HG02885 (cell line): ENCODE data around the gene PCSK9.

Experiments
- ATAC-seq: cut with Tn5 transposase; IDR thresholded peaks from one replicate; pipeline ENCODE4 v1.9.1; 2021; ENCODE audit warnings: mild to moderate bottlenecking; ENCODE audit not compliant: unreplicated experiment, poor library complexity

Gene PCSK9

DNA sequence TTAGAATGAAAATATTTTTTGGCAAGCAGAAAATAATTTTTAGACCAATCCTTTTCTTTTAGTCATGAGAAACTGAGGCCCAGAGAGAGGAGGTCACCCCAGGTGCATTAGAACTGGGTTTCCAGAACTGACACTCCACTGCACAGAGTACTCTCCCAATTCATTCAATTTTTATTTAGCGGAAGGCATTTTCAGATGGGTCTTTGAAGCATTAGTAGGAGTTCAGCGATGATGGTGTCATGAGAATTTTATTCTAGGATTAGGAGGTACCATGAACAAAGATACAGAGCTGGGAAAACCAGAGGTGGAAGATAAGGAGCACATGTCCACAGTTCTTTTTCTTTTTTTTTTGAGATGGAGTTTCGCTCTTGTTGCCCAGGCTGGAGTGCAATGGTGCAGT lies 2.3 kb downstream of the PCSK9 start:
- no peak for ATAC-seq

DNA sequence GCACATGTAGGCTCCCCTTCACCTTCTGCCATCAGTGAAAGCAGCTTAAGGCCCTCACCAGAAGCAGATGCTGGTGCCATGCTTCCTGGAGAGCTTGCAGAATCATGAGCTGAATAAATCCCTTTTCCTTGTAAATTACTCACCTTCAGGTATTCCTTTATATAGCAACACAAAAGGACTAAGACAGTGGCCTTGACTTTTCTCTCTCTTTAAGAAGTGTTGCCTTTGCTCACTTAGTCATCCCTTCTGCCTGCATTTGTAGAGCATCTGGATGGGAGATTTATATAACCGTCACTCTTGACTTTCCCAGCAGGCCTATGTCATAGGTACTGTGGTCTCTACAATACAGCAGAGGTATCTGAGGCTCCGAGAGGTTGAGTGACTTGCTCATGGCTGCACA lies 3.7 kb downstream of the PCSK9 start:
- ATAC-seq: no peak

DNA sequence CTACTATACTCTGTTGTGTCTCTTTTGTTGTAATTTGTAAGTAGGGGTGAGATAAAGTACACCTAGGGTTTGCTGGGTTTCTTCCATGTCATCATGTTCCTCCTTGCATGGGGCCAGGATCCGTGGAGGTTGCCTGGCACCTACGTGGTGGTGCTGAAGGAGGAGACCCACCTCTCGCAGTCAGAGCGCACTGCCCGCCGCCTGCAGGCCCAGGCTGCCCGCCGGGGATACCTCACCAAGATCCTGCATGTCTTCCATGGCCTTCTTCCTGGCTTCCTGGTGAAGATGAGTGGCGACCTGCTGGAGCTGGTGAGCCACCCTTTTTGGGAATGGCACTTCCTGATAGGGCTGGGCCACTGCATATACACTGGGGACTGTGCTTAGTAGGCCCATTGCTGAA lies 4.4 kb downstream of the PCSK9 start:
- no peak for ATAC-seq

DNA sequence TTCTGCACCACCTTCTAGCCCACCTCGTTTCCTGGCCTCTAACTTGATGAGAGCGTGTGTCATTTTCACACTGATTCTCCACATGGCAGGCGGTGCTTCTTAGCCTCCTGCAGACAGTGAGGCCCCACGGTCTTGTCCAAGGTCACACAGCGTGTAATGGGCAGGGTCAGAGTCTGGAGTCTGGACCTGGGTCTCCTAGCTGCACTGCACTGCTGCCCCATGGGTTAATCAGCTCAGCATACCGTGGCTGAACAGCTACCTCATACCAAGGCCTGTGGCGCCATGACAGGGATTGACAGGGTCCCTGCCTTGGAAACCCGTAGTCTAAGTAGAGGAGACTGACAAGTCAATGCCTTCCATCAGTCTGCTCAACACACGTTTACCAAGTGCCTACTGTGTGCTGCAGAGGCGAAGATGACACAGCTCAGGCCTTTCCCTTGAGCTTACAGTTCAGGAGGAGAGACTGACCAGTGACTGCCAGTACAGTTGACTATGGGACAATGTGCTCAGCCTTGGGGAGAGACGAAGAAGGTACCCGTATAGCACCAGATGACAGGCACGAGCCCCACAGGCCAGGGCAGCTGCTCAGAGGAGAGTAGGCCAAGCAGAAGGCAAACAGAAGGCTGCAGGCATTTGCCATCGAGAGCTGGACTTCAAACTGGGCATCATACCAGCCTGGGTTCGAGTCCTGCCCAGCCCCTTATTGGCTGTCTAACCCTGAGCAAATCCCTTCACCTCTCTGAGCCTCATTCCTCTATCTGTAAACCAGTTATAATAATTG lies 5.5 kb downstream of the PCSK9 start:
- ATAC-seq: no peak

DNA sequence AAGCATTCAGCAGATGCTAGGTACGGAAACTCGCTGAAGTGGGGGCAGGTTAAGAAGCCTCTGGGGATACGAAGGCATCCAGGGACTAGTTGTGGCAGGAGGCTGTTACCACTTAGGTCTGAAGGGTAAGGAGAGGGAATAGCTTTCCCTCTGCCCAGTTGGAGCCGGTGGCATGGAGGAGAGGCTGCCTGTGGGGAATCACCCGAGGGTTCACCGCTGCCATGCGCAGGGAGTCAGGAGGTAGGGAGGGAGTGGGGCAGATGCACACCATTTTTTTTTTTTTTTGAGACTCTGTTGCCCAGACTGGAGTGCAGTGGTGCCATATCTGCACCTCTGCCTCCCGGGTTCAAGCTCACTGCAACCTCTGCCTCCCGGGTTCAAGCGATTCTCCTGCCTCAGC lies 6.1 kb downstream of the PCSK9 start:
- ATAC-seq: no peak

DNA sequence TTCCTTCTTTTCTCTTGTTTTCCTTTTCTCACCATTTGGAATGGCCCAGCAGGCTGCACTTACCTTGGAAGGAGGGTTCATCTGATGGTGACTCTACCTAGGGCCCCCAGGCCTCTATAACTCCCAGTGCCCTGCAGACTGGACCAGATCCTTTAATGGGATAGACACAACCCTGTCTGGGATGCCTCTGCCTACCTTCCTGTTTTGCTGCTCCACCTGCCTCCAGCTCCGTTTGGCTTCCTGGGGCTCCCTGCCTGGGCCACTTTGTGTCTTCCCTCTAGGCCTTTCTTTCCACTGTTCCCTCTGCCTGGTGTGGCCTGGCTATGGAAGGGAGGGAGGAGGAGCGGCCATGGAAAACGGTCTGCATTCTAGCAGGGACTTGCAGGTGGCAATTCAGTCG lies 7.5 kb downstream of the PCSK9 start:
- ATAC-seq: no peak

DNA sequence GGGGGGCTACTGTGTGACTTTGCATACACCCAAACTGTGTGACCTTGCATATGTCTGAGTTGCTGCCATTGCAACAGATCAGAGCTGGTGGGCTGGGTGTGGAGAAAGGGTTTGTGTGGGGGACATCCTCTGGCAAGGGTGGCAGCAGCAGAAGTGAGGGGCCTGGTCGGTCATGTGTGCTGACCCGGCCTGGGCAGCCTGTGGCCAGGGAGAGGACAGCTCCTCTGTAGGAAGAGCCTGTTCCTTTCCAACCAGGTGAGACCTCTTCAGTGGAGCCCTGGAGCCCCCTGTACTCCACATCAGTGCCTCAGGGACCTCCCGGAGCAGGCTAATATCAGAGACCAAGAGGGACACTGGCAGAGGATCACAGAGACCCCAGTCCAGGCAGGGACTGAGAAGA lies 8.3 kb downstream of the PCSK9 start:
- ATAC-seq: no peak

GRCh38 chr1:55048453-55049270 lies 9.3 kb downstream of the PCSK9 start:
- no peak for ATAC-seq

DNA sequence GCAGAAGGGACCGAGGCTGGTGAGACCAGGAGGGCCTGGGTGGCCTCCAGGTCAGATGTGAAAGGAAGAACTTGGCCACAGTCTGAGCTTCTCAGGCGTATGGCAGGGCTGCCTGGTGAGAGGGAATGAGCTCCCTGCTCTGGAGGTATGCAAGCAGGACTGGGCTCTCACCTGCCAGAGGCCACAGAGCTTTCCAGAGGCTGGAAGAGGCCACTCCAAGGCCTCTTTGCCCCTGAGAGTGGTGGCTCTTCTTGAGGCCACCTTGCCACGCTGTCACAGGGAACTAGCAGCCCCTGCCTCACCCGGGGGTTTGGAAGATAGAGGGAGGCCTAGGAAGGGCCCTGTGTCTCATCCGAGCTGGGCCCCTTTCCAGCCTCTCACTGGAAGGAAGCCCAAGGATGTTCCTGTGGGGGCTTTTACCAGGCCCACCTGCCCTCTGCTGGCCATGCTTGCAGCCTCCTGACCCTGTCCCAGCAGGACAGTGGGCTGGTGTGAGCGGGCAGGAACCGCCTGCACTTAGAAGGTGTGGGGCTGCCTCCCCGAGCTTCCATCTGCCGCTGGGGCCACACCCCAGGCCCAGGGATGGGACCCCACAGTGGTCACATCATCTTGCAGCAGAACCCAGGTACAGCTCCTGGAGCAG lies 10.0 kb downstream of the PCSK9 start:
- ATAC-seq: no peak

- no peak for ATAC-seq
Observed at GRCh38 chr1:55049914-55050278, 10.5 kb downstream of the PCSK9 start.

DNA sequence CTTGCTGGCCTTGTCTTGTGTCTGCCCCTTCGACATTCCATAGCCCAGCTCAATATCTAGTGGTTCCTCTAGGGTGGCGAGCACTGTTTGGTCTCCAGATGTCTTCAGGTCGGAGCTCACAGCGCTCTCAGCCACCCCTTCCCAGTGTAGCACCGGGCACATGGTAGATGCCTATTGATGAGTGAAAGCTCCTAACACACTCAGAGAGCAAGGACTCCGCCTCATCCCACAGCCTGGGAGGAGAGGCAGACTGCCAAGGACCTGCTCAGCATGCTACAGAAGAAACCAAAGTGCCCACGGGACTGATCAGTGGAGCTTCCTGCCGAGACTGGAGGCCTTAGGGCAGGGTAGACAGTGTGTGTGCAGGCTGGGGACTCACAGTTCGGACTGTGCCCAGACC lies 10.9 kb downstream of the PCSK9 start:
- ATAC-seq: no peak

DNA sequence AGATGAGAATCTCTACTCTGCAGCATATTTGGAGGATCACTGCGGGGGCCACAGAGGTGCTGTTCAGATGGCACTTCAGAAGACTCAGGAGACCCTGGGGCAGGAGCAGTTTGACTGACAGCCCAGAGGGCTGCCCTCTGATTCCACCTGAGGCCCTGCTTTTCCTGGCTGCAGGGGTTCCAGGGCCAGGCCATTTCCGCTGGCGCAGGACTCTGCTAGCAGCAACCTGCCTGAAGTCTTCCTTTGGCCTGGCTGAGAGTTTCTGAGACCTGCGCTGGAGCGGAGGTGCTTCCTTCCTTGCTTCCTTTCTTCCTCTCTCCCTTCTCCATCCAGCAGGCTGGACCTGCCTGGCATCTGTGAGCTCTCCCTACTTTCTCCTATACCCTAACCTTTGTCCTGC lies 11.8 kb downstream of the PCSK9 start:
- no peak for ATAC-seq

DNA sequence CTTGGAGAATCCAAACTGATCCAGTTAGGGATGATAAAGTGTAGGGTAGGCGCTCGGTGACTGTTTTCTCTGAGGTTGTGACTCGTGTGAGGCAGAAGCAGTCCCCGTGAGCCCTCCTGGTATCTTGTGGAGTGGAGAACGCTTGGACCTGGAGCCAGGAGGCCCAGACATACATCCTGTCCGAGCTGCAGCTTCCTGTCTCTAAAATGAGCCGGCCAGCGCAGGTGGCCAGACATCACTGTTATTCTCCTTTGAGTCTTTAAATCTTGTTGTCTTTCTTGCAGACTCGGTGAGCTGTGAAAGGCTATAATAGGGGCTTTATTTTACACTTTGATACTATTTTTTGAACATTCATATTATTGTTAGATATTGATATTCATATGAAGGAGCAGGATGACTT lies 12.3 kb downstream of the PCSK9 start:
- no peak for ATAC-seq

DNA sequence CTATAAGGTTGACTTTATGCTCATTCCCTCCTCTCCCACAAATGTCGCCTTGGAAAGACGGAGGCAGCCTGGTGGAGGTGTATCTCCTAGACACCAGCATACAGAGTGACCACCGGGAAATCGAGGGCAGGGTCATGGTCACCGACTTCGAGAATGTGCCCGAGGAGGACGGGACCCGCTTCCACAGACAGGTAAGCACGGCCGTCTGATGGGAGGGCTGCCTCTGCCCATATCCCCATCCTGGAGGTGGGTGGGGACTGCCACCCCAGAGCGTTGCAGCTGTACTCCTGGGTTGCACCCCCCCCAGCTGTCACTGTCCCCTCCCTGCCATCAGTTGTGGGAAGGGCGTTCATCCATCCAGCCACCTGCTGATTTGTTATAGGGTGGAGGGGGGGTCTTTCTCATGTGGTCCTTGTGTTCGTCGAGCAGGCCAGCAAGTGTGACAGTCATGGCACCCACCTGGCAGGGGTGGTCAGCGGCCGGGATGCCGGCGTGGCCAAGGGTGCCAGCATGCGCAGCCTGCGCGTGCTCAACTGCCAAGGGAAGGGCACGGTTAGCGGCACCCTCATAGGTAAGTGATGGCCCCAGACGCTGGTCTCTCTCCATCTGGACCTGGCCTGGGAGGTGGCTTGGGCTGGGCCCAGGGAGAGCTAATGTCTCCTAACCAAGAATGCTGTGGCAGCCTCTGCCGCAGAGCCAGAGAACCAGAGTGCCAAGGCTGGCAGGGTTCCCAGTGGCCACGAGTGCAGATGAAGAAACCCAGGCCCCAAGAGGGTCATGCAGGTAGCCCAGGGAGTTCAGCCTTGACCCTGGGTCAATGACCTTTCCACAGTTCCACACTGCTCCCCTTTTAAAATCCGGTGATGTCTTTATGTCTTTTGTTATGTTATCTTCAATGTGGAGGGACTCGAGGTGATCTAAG lies 13.1 kb downstream of the PCSK9 start:
- no peak for ATAC-seq

DNA sequence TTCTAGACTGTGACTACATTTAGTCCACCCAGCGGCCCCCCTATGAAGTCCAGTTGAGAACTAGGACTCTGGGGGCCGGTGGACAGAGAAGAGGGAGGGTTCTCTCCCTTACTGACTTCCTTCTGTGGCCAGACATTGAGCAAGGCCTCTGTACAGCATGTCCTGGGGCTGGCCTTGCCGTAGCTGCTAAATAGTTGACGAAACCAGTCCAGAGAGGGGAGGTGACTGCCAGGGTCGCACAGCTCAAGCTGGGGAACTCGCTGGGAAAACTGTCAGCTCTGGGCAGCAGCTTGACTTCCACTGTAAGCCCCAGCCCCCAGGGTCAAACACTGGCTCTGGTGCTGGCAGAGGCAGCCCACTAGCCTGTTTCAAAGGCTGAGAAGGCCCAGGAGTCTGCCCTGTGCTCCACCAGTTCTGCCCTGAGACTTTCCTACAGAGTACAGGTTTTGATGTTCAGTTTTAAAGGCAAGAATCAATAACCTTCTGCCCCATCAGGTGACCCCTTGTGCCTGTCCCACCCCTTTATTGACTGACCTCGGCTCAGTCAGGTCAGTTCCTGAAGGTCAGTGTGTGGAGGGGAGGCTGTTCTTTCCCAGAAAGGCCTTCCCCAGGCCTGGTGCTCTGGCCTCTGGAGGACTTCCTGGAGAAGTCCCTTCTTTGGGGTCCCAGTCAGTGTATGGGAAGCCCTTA lies 14.1 kb downstream of the PCSK9 start:
- no peak for ATAC-seq

- ATAC-seq: no peak
Observed at GRCh38 chr1:55054396-55054795, 15.0 kb downstream of the PCSK9 start.

GRCh38 chr1:55055084-55055882 lies 15.9 kb downstream of the PCSK9 start:
- ATAC-seq: no peak

DNA sequence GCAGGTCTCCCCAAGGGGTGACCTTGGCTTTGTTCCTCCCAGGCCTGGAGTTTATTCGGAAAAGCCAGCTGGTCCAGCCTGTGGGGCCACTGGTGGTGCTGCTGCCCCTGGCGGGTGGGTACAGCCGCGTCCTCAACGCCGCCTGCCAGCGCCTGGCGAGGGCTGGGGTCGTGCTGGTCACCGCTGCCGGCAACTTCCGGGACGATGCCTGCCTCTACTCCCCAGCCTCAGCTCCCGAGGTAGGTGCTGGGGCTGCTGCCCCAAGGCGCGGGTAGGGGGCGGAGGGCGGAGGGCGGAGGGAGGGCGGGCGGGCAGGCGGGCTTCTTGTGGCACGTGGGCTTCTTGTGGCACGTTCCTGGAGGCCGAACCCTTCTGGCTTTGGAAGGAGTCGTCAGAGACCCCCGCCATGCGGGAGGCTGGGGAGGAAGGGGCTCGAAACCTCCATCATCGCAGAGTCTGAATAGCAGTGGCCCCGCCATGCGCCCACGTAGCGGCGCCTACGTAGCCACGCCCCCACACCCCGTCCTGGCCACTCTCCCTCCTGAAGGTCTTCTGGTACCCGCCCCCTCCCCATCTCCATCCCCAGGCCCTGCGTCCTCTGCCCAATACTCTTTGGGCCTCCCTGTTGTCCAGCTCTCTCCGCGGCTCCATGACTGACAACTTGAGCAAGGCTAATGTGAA lies 16.7 kb downstream of the PCSK9 start:
- ATAC-seq: no peak

DNA sequence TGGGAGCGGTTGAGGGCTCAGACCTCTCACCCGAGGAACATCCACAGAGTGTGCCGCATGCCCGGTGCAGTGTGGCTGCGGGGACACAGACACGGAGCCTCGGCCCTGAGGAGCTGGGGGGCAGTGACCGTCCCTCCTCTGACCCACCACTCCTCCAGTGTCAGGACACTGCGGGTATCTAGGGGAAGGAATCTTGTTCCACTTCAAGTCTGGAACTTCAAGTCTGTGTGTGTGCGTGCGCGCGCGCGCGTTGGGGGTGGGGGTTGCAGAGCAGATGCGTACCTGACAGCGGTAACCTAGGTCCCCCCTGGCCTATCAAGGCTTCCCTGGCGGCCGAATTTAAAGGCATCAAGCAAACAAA lies 17.3 kb downstream of the PCSK9 start:
- no peak for ATAC-seq
